Thyroid gland (tissue), 4 donors: ENCODE measurements around the gene TAOK3.

Experiments
- CTCF ChIP-seq, 6 experiments: fragments of 200-600 bp in 3 of 6; fragments of 450-650 bp in 3 of 6; sonication (generic) in 3 of 6; IDR thresholded peaks; one replicate each; pipeline ENCODE4 v1.5.1; 2016 to 2019; ENCODE audit warnings: antibody characterized with exemption in 6 of 6, mild to moderate bottlenecking in 2 of 6, inconsistent platforms in 1 of 6, moderate library complexity in 1 of 6
- POLR2A ChIP-seq, 2 donors: fragments of 450-650 bp; IDR thresholded peaks; one replicate each; pipeline ENCODE4 v1.6.1; 2017; ENCODE audit warnings: antibody characterized with exemption in 2 of 2, mild to moderate bottlenecking in 2 of 2, moderate library complexity in 1 of 2

GRCh38 chr12:118371321-118372282, 1.1 kb downstream of the TAOK3 start:
- TF ChIP-seq CTCF (IDR thresholded peaks at IDR 0.05): no peak
- no peak for TF ChIP-seq POLR2A (IDR thresholded peaks at IDR 0.05)
